Bronchial epithelial cell (primary cell): ENCODE measurements around the gene HPSE. TPM values are rescaled to one million over a fixed set of nuclear protein-coding genes. Genes with fewer than 3 reads are reported as not detected.

Source experiments
- DNase-seq: peaks from one replicate; pipeline ENCODE4 v3.0.0-alpha.2; 2010; ENCODE audit warnings: low read depth
- FAIRE-seq: peaks from 2 replicates; lab custom pipeline; 2011; peaks lifted over from hg19 to GRCh38; lab: Jason Lieb, UNC
- H3K27me3 ChIP-seq: 2 replicates; pipeline ENCODE4 v1.5.1; 2011; ENCODE audit warnings: low read length; ENCODE audit not compliant: control insufficient read depth, insufficient read depth
- H3K36me3 ChIP-seq: 2 replicates; pipeline ENCODE4 v1.5.1; 2011; ENCODE audit warnings: low read length; ENCODE audit not compliant: control insufficient read depth, insufficient read depth
- H3K4me3 ChIP-seq: 2 replicates; pipeline ENCODE4 v1.5.1; 2011; ENCODE audit warnings: mild to moderate bottlenecking, low read depth, low read length, control low read depth
- total RNA-seq: library from RNA; depleted of rRNA; stranded (reverse); fragments of >200 nt; gene quantifications from 2 replicates; pipeline ENCODE4 v1.2.1, GENCODE V29; 2014
- TF ChIP-seq, protein P1 (sequence below): IDR thresholded peaks from 2 replicates; pipeline ENCODE4 v1.5.1; 2011; ENCODE audit warnings: mild to moderate bottlenecking, moderate library complexity, low read length, control low read depth, inconsistent platforms; ENCODE audit not compliant: insufficient read depth, severe bottlenecking

The HPSE gene
- total RNA-seq, 1 donor from 2014 or later: 2.6 TPM

DNA sequence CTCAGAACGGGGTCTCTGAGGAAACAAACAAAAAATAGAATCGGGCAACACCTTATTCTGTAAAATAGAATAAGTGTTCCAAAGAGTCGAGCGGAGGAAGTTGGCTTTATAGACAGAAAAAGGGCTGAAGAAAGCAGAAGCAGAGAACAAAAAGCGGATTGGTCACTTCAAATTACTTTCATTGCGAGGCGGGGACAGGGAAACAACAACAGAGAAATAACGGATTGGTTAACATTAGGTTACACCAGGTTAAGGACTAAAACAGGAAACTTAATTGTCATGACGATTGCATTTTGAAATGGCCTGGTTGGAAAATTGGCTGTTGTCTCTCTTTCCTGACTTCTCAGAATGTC lies 49.6 kb downstream of the HPSE start:
- no peaks in the 10 kb centered on the region for H3K36me3 ChIP-seq
- peak; percentile 29 for DNase-seq
- no peak for FAIRE-seq
- no peaks in the 10 kb centered on the region for H3K27me3 ChIP-seq
- peak overlapping the region; percentile 44 for H3K4me3 ChIP-seq
- TF ChIP-seq, protein P1, sequence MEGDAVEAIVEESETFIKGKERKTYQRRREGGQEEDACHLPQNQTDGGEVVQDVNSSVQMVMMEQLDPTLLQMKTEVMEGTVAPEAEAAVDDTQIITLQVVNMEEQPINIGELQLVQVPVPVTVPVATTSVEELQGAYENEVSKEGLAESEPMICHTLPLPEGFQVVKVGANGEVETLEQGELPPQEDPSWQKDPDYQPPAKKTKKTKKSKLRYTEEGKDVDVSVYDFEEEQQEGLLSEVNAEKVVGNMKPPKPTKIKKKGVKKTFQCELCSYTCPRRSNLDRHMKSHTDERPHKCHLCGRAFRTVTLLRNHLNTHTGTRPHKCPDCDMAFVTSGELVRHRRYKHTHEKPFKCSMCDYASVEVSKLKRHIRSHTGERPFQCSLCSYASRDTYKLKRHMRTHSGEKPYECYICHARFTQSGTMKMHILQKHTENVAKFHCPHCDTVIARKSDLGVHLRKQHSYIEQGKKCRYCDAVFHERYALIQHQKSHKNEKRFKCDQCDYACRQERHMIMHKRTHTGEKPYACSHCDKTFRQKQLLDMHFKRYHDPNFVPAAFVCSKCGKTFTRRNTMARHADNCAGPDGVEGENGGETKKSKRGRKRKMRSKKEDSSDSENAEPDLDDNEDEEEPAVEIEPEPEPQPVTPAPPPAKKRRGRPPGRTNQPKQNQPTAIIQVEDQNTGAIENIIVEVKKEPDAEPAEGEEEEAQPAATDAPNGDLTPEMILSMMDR: no peak

DNA sequence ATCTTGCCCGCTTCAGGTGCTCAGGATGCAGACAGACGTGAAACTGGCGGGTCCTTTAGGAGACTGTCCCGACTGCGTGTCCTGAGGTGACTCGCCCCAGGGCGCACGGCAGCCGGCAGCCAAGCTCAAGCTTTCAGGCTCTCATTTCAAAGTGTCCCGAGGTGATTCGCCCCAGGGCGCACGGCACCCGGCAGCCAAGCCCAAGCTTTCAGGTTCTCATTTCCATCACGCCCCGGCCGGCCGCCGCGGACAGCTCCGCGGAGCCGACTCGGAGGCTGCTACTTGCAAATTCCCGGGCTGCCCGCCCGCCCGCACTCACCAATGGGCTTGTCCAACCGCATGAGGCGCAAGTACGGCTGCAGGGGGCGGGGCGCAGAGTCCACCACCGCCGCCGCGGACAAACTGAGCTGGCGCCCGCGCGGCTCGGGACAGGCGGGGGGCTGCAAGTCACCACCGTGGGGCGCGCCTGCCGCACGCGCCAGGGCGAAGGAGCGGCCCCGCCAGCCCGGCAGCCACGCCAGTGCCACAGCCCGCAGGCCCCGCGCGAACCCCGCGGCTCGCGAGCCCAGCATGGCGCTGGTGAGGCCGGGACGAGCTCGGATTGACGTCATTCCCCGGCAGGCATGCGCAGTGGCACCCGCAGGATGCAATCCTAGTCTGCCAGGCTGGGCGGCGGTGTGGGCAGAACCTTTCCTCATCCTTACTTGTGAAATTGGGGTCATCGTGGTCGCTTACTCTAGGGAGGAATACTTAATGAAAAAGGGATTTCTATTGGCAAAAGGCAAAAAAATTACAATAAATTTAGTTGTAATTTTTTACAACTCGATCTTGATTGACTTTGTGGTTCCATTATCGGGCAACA lies 50.2 kb downstream of the HPSE start, which contains the start of gene COQ2:
Gene COQ2, minus strand, starts transcription at position 606 of the 862 bp plus-strand sequence. Its CDS starts 34 bp downstream, at position 572.
- Histone ChIP-seq H3K27me3 (no peaks in the 10 kb centered on the region), H3K36me3 (no peaks in the 10 kb centered on the region), H3K4me3 (peak within 1 kb of the TSS; percentile 44)
- TF ChIP-seq, protein P1: peak; percentile 13
- FAIRE-seq (no peak), DNase-seq (peak; percentile 86)

DNA sequence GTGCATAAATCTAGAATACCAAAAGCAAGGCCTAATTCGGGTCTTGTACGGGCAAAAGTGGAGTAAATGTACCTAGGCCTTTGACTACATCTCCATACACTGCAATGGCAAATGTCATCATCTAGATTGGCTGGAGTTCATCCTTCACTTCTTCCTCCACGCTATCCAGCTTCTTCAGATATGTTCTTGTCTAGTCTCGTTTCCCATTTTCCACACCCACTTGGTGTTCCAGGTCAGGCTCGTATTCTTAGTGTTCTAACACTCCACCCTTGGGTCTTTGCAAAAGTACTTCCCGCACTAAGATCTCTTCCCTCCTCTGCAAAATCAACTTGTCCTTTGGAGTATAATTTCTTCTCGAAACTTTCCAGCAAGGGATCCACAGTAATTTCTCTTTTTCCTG lies 51.5 kb downstream of the HPSE start:
- no peaks in the 10 kb centered on the region for H3K27me3 ChIP-seq
- TF ChIP-seq, protein P1: no peak
- no peak overlapping the region for H3K4me3 ChIP-seq
- DNase-seq (no peak), FAIRE-seq (no peak)
- no peaks in the 10 kb centered on the region for H3K36me3 ChIP-seq

DNA sequence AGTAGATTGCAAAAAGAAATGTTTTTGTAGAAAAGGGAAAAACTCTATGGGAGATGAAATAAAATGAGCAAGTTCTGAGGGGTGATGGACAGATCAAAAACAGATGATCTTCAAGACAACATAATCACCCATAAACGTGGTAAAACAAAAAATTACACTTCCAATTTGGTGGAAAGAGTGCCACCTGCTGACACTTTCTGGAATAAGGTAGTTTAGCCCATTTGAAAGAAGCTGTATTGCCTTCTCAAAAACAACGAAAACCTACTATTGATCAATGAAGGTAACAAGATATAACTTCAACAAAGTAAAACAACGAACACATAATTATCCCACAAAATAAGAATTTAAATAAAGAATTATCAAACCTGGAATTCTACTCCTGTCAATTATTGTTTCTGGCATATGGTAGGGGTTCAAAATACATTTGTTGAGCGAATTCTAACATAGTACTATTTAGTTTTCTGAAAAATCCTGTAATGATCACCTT lies 52.6 kb downstream of the HPSE start:
- no peak overlapping the region for H3K4me3 ChIP-seq
- TF ChIP-seq, protein P1: peak; percentile 61
- no peaks in the 10 kb centered on the region for H3K27me3 ChIP-seq
- no peaks in the 10 kb centered on the region for H3K36me3 ChIP-seq
- DNase-seq (peak; percentile 58), FAIRE-seq (no peak)

DNA sequence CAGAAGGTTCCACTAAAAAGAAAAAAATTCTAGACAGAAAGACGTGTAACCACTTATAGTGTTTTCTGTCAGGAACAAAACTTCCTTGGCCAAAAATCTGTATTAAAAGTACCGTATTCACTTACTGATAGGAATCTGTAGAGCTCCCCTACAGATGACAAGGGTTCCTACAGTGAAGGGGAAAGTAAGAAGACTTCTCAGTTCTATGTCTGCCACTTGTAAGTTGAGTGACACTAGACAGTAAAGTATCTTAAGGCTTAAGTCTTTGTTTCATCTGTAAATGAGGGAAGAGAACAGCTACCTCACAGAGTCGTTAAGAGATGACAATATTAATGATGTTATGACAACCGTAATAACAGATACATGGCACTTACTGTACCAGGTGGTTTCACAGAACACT lies 53.3 kb downstream of the HPSE start:
- FAIRE-seq (no peak), DNase-seq (no peak)
- Histone ChIP-seq H3K4me3 (no peak overlapping the region), H3K36me3 (no peaks in the 10 kb centered on the region), H3K27me3 (no peaks in the 10 kb centered on the region)
- TF ChIP-seq, protein P1: no peak
